HG03103 (cell line): ENCODE data around the gene TEP1.
A peak's percentile ranks its signal among the peaks of the same experiment; 100 is the strongest.

Experiments
- ATAC-seq: cut with Tn5 transposase; IDR thresholded peaks from one replicate; pipeline ENCODE4 v1.9.1; 2021; ENCODE audit warnings: low read depth; ENCODE audit not compliant: unreplicated experiment

Gene TEP1

DNA sequence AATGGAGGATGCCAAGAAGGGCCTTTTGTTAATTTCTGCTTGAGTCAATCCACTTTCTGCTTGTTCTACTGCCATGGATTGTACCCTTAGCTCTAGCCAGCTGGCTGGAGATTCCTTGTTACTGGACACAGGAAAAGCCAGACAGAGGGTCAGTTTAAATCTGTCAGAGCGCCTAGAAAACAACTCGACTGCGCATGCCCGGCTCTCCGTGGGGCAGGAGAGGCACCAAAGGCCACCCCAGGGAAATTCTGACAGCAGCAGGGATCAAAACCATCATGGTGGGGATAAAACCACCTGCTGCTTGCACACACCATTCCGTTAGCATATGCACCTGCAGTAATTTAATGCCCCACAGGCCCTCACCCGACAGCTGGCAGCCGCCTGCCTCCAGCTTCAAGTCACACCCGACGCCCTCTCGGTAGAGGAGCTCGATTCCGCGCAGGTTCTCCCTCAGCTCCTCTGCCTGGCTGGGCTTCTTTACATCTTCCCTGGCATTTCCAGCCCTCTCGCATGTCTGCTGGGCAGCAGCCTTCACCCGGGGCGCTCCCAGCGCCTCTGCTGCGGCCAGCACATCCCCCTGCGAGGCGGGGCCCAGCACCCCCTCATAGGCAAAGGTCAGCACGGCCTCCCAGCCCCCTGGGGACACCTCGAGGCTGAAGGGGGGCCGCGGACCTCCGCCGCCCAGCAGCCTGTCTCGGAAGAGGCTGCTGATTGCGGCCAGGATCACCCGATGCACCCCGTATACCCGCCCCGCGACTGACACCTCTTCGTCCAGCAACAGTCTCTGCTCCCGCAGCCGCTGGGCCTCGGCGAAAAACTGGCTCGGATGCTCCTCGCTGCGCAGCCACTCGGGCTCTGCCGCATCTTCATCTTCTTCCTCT lies 21.6 kb upstream of the TEP1 start:
- ATAC-seq: no peak

GRCh38 chr14:20429801-20430669 lies 16.7 kb upstream of the TEP1 start:
- ATAC-seq: no peak

DNA sequence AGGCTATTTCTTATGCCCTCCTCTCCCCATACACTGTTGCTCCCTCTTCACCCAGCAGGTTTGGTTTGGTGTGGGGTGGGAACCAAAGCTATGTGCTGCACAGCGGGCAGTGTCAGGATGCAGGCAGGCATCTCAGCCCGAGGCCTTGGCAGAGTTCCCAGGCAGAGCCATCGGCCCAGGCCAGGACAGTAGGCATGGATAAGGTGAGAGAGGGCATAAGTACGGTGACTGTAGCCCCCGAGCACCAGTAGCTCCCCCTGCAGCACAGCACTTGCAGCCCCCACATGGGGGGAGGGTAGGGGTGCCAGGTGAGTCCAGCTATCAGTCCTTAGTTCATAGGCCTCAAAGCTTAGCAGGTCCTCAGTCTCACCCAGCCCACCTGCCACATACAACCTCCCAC lies 15.5 kb upstream of the TEP1 start:
- ATAC-seq: no peak

- ATAC-seq: peak; percentile 18
Measured at GRCh38 chr14:20428010-20428365, 14.7 kb upstream of the TEP1 start.

DNA sequence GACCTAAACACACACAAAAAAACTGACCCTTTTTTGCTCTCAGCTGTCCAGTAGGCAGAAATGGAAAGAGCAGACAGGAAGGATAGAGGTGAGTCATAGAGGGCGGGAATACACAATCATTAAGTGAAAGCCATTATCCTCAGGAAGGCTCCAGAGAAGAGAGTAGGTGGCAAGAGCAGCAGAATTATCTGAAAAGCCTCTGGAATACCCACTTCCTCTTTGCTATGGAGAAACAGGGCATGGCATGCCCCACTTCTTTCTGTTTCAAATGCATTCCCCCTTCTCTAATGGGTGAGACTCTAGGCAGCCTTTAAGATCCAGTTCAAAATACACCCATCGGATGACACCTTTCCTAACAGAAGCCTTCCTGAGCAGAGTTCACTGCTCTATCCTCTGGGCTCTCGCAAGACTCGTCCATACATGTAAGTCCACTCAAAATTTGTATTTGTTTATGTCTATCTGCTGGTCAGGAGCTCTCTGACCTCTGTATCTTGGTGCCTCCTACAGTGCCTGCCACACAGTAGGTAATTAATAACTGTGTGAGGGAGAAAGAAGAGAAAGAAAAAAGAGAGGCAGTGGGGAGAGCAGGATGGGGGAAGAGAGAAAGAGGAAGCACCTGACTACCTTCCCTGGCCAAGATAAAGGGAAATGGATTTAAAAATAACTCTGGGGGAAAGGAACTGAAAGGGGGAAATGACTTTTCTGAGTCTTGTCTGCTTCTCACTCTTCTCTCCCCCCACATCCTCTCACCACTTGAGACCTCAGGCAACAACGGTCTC lies 14.1 kb upstream of the TEP1 start:
- peak; percentile 86 for ATAC-seq

DNA sequence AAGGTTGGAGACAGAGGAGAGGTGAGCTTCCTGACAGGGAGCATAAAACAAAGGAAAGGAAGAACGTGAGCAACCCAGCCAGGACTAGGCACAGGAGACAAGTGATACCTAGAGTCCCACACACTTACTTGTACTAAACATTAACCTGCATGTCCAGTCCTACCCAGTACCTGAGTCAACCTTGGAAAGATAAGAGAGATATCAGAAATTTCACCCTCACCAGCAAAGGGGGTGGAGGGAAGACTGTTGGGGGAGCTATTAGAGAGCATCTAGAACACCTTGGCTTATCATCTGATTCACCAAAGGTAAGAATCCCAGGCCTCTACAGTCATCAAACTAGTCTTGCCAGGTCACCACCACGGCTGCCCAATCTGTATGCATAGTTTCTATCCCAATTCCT lies 11.6 kb upstream of the TEP1 start:
- ATAC-seq: no peak

- ATAC-seq: no peak
Measured at GRCh38 chr14:20422886-20423285, 9.6 kb upstream of the TEP1 start.

- ATAC-seq: no peak
Measured at GRCh38 chr14:20421267-20421666, 8.0 kb upstream of the TEP1 start.

- no peak for ATAC-seq
Measured at GRCh38 chr14:20419419-20419818, 6.1 kb upstream of the TEP1 start.

DNA sequence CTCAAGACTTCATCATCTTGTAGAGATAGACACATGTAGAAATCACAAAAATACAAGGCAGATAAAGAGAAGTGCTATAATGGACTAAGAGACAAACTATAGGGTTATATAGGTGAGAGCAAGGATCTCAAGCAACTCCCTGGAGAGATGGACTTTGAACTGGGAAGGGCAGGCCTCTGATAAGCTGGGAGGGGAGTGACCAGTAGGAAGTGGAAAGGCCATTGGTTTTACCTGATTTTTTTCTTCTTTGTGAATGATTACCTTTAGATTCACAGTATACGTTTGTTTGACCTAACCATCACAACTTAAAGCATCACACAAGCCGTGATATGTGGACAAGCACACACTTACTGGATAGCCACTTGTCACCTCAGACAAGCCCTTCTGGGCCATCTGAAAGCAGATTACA lies 5.2 kb upstream of the TEP1 start:
- no peak for ATAC-seq

DNA sequence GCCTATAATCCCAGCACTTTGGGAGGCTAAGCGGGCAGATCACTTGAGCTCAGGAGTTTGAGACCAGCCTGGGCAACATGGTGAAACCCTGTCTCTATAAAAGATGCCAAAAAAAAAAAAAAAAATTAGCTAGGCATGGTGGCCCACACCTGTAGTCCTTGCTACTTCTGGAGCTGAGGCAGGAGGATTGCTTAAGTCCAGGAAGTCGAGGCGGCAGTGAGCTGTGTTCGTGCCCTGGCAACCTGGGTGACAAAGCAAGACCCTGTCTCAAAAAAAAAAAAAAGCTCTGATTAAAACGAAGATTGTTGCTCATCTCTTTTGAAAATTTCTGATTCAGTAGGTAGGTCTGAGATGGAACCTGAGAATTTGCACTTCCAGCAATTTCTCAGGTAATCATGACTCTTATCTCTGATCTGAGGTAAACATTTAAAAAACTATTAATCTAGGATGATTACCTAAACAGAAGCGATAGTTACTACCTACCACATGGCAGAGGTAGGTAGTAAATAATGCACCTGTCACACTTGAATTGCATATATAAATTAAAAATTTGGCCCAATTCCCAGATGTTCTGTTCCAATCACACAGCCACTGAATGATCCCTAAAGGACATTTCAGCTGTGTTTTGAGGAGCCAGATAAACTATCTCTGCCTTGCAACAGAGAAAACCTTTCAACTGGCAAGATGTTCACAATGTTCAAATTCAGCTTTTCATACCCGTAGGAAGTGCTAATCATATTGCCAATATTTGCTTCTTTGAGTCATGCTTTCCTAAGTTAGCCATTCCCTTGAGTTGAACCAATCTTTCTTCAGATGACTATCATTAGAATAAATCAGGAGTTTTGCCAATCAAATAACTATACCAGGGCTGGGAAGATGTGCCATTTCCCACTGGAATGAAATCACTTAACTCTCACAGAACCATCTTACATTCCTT lies 4.2 kb upstream of the TEP1 start:
- ATAC-seq: no peak

GRCh38 chr14:20416223-20416622 lies 2.9 kb upstream of the TEP1 start:
- ATAC-seq: no peak

GRCh38 chr14:20415782-20416206 lies 2.5 kb upstream of the TEP1 start:
- ATAC-seq: no peak

GRCh38 chr14:20413744-20414082 lies 412 bp upstream of the TEP1 start:
- ATAC-seq: no peak

- ATAC-seq: peak; percentile 35
Measured at GRCh38 chr14:20412411-20412810, 890 bp downstream of the TEP1 start.

- no peak for ATAC-seq
Measured at GRCh38 chr14:20409226-20409625, 4.1 kb downstream of the TEP1 start.

DNA sequence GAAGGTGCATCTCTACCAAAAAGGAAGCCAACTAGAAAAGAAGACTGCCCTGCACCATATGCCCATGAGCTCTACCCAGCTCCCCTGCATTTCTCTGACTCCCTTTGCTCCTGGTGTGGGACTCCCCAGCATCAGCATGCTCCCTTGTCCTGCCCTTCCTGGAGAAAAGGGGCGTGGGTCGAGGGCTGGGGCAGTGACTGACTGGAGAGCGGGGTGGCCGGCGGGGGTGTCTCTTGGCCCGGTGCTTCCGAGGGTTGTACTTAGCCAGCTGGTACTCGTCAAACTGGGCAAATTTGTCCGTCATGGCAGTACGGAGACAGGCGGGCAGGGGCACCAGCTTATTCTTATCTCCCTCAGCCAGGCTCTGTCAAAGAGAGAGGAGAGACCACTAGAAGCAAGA lies 9.8 kb downstream of the TEP1 start:
- ATAC-seq: no peak

DNA sequence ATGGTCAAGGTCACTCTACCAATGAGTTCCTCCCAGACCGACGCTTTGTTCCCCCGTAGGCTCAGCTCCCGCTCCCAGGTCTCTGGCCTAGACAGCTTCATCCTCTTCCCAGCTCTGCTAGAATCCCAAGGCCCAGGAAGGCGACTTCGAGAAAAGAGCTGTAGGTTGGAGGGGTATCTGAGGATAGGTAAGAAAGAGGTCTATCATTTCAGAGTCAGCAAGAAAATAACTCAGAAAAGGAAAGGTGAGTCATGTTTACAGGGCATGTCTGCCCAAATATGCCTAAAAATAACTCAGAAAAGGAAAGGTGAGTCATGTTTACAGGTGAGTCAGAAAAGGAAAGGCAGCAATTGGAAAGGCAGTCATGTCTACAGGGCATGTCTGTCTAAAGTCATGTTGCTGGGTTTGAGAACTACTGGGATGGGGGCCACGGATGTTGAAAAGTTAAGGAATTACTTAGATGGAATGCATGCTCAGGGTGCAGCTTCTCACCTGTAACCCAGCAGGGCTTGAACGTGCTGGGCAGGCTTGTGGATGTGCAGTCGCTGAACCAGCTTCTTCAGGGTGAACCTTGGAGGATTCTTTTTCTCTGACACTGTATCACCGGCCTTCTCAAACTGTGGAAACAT lies 12.2 kb downstream of the TEP1 start:
- no peak for ATAC-seq

GRCh38 chr14:20400589-20400964 lies 12.7 kb downstream of the TEP1 start:
- ATAC-seq: no peak

DNA sequence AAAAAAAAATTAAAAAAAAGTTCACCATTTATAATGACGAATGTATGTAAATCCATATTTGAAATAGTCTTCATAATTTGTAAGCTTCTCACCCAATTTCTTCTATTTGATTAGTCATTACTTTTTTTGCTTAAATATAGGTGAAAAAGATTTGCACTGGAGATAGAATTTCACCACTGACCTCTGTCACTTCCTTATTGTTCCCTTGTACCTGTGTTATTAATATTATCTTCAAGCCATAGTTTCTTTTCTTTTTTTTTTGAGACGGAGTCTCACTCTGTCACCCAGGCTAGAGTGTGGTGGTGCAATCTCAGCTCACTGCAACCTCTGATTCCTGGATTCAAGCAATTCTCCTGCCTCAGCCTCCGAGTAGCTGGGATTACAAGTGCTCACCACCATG lies 15.8 kb downstream of the TEP1 start:
- no peak for ATAC-seq
